ENCODE results near the gene SMARCC1. TPM values are rescaled to one million over a fixed set of nuclear protein-coding genes. Genes with fewer than 3 reads are reported as not detected.
"Not testable (repeated sequence)": the region's sequence is repeated elsewhere in the genome, so short reads cannot be mapped to it uniquely, and the experiment has no call there.

Gene SMARCC1
- total and polyA plus RNA-seq, 2 of the 4 experiments (the other 2 are of a cell fraction): 18.6 to 39.6 TPM

DNA sequence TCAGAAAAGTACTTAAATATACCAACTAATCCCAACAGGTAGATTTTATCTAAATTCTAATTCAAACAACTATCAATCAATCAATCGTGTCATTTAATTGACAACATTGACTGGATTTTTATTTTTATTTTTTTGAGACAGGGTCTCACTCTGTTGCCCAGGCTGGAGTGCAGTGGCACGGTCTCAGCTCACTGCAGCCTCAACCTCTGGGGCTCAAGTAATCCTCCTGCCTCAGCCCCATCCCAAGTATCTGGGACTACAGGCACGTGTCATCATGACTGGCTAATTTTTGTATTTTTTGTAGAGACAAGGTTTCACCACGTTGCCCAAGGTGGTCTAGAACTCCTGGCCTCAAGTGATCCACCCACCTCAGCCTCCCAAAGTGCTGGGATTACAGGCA, 64.2 kb downstream of the SMARCC1 start:
- H3K4me1 ChIP-seq (ENCODE audit: control insufficient read depth, insufficient read depth, low read length); H3K27me3 ChIP-seq (ENCODE audit: control insufficient read depth, insufficient read depth, low read length); in situ Hi-C loops (cut with MboI; ENCODE audit: low sequenced_read_pairs); H4K20me1 ChIP-seq (ENCODE audit: insufficient read depth, low read length); H3K27ac ChIP-seq (ENCODE audit: insufficient read depth, low read length); ATAC-seq (ENCODE audit: low read depth); H3K4ac ChIP-seq (ENCODE audit: low read depth, low read length); H2AFZ ChIP-seq (replicated peaks; ENCODE audit: low read length, poor library complexity); H2BK5ac ChIP-seq (ENCODE audit: low read depth, low read length, poor library complexity, severe bottlenecking); dilution Hi-C loops (cut with HindIII; ENCODE audit: low sequenced_read_pairs, unreplicated experiment); H3K9ac ChIP-seq (ENCODE audit: low read depth, low read length); H2BK15ac ChIP-seq (ENCODE audit: low read depth, low read length); H3K14ac ChIP-seq (replicated peaks; ENCODE audit: low read depth, low read length); H3K4me3 ChIP-seq (ENCODE audit: insufficient read depth, low read depth, low read length); POLR2A ChIA-PET (ENCODE audit: unreplicated experiment); H2BK120ac ChIP-seq (ENCODE audit: low read depth, low read length); H2AK9ac ChIP-seq (replicated peaks; ENCODE audit: low read depth, low read length, poor library complexity); H3K56ac ChIP-seq (ENCODE audit: extremely low read depth, insufficient read depth, low read length); H2AK5ac ChIP-seq (ENCODE audit: low read depth, low read length); DNase-seq; H3K23ac ChIP-seq (ENCODE audit: low read depth, low read length); BruUV-seq (replicated peaks); H3K4me2 ChIP-seq (ENCODE audit: low read depth, low read length); H3K9me3 ChIP-seq (ENCODE audit: control insufficient read depth, insufficient read depth, low read length); H4K91ac ChIP-seq (ENCODE audit: insufficient read depth, low read depth, low read length); H4K5ac ChIP-seq (ENCODE audit: low read depth, low read length); H4K8ac ChIP-seq (ENCODE audit: low read depth in 2 of 2, low read length in 2 of 2); H2BK20ac ChIP-seq (ENCODE audit: low read depth, low read length); H3K9me1 ChIP-seq (ENCODE audit: insufficient read depth, low read length); H3K18ac ChIP-seq (ENCODE audit: low read depth, low read length): not testable (repeated sequence)
- H3K79me1 ChIP-seq (ENCODE audit: low read depth in 1 of 2, low read length in 2 of 2): peaks cover 9 to 44% of the 10 kb centered on the region in 2 experiments
- CTCF ChIA-PET: interaction anchor here (0.6 to 1.3 kb wide), 2 partner anchors 10 kb away, joined by 3 read pairs; no protein-coding TSS in a partner anchor
- peaks cover 26% of the 10 kb centered on the region for H3K36me3 ChIP-seq (ENCODE audit: control insufficient read depth, insufficient read depth, low read length)
- WGBS, 2 experiments (ENCODE audit: extremely low coverage in 2 of 2, insufficient read length in 1 of 2): 100% methylated on average over 1 of the region's 4 CpGs; no CpG with 5 or more reads in 1 of the 2 experiments
- intact Hi-C loops (cut with micrococcal nuclease): loop anchor here (5.0 to 10.0 kb wide), 2 partner anchors 40 to 57 kb away; no protein-coding TSS in a partner anchor
